CD4-positive, alpha-beta T cell treated with Interferon alpha-2 for 1 hour (primary cell): ENCODE data around the gene DSCAML1.
"Not testable (repeated sequence)": the region's sequence is repeated elsewhere in the genome, so short reads cannot be mapped to it uniquely, and the experiment has no call there.

Experiments used
- DNase-seq, 2 donors: peaks; one replicate each; pipeline ENCODE4 v3.0.0-alpha.2; 2020 to 2022

The DSCAML1 gene

DNA sequence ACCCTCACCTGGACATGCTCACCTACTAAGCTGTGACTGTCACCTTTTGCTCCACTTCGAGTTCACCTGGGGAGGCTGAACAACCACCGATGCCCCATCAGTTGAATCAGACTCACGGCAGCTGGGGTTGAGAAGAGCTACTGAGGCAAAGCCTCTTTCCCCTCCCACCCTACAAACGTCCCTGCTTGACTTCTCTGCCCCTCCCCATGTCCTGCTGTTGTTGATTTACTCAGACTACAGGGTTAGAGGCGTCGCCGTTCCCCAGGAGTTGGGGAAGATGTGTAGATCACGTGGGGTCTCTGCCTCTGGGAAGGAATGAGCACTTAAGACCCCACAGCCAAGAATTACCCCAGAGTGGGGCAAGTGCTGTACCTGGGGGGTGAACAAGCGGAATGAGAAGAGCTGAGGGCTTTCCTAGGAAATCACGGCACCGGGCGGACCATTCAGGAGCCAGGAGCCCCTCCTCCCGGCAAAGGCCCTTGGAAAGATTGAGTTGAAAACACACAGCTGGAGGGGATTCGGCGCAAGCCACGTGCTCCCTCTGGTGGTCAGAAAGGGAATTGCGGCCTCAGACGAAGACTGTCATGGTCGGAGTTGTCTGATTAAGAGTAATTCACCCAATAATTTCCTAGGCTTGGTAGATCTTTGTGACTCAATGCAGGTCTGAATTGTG, 20.5 kb upstream of the DSCAML1 start:
- peak; percentile 86 to 90 for DNase-seq

DNA sequence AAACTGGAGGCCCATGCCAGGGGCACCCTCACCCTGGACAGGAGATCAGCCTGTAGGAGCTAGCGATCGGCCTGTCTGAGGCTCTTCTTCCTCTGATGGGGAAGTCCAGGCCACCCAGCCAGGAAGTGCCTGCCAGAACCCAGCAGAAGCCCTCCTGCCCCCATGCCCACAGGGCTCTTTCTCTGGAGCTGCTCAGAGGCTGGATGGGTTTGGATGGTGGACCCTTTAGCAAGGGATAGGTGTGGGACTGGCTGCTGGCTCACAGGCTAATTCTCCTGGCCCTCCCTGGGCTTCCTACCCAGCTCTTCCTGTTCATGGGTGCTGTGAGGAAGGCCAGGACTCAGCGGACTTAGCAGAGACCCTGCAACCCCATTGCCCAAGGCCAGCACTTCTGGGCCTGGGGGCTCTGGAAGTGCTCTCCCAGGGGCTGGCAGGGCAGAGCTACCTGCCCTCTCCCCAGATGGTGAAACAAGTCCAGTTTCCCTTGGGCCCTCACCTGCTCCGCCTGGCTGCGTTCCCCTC, 19.9 kb upstream of the DSCAML1 start:
- peak; percentile 35 to 59 for DNase-seq

DNA sequence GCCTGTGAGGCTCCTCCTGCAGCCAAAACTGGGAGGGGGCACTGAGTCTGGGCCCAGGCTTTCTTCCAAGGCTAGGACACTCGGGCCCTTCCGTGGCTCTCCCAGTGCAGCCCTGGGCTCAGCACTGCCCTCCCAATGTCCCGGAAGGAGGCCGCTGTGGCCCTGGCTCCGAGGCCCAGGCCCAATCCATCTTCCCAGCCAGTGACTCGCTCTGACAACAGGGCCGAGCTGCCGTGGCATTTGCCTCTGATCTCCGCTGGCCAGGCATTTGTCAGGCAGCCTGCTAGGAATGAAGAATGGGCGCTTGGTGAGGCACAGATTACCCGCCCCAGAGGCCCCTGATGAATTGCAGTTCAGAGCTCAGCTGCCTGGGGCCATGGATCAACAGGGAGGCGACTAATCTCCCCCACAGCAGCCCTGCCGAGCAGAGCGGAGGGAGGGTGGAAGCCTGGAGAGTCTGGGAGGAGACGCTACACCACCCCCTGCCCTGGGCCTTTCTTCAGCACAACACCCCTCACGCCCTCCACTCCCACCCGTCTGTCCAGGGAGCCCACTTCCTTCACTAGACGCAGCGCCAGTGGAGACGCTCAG, 19.2 kb upstream of the DSCAML1 start:
- DNase-seq: no peak

DNA sequence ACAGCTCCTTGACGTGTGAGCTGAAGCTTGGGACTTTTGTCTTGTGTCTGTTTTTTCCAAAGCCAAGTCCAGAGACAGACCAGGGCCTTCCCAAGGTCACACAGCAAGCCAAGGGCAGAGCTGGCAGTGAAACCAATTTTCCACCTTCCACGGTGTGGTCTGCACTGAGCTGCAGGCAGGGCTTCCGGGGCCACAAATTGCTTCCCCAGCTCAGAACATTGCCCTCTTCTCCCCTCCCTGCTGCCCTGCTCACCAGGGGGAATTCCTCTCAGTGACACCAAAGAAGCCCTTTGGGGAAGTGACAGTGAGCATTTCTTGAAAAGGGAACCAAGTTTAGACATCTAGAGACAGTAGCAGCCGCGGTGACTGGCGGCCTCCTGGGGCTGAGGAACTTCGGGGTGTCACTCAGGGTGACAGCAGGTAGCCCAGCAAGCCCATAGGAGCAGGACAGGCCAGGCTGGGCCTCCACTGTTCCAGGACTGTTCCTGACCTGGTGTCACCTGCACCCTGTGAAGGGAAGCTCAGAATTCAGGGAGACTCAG, 18.3 kb upstream of the DSCAML1 start:
- DNase-seq: peak; percentile 91 to 93

DNA sequence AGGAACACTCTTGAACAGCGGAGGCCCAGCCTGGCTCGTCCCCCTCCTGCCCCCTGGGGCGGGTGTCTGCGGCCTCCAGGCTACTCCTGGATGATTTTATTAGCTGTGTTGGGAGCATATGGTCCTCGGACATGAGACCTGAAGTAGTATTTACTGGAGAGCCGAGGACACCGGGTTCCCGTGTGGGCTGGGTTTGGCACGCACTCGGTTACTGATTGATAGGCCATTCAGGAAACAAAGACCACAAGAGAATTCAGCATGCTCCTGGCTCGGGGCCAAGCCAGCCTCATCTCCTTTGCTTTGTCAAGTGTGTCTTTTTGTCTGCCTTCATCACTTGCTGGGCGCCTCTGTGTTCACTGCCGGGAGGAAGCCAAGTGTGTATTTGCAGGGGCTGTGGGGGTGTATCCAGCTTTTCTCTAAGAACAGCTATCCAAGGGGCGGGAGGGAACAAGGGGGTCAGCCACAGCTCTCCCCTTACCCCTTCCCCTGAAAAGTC, 17.8 kb upstream of the DSCAML1 start:
- peak; percentile 87 to 88 for DNase-seq

DNA sequence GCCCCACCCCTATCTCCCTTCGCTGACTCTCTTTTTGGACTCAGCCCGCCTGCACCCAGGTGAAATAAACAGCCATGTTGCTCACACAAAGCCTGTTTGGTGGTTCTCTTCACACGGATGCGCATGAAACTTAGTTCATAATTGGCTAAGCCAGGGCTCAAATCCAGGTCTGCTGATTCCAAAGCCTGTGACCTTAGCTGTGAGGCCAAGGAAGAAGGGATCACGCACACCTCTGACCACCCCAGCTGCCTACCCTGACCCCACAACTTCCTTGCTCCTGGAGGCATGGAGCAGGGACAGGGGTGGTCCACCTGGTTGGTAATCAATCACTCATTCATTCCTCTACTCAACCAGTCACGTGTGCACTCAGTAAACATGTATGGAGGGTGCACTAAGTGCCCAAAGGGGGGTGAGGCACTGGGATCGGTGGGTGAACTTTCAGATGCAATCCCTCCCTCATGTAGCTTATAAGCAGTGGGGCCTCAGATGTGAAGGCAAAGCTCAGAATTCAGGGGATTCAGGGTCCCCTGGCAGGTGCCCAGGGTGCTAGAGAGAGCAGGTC, 17.3 kb upstream of the DSCAML1 start:
- no peak for DNase-seq

DNA sequence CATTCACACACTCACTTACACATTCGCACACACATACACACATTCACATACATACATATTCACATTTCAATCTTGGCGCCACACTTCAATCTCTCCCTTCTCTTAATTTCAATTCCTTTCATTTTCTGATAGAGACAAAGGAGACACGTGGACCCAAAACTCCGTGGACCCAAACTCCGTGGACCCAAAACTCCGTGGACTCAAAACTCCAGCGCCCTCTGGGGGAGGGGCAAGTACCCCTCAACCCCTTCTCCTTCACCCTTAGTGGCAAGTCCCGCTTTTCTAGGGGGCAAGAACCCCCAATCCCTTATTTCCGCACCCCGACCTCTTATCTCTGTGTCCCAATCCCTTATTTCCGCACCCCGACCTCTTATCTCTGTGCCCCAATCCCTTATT, 13.0 kb upstream of the DSCAML1 start:
- DNase-seq: not testable (repeated sequence)

- DNase-seq: peak; percentile 52 to 57
These were observed 12.4 kb upstream of the DSCAML1 start for GRCh38 chr11:117809236-117810055.

DNA sequence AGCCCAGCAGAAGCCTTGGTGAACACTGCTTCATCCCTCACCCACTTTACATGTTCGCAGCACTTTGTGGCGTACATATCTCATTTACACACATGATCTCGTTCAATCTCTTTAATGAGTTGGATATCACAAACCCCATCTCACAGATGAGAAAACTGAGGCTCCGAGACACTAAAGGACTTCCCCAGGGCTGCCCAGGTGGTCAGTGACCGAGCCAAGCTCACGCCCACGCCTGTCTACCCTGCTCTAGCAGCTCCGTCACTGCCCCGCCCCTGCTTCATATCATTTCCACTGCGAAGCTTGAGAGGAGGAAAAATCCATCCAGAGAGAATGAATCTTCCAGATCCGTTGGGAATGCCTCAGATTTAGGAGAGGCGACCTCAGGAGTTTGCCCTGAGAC, 11.8 kb upstream of the DSCAML1 start:
- DNase-seq: no peak

- DNase-seq: peak; percentile 67 to 79
These were observed 10.7 kb upstream of the DSCAML1 start for GRCh38 chr11:117807482-117808327.

- no peak for DNase-seq
These were observed 9.8 kb upstream of the DSCAML1 start for GRCh38 chr11:117806846-117807245.

- peak in 1 of 2 donors; percentile 37 for DNase-seq
These were observed 8.0 kb upstream of the DSCAML1 start for GRCh38 chr11:117805045-117805444.

GRCh38 chr11:117803896-117804295, 6.9 kb upstream of the DSCAML1 start:
- no peak for DNase-seq

DNA sequence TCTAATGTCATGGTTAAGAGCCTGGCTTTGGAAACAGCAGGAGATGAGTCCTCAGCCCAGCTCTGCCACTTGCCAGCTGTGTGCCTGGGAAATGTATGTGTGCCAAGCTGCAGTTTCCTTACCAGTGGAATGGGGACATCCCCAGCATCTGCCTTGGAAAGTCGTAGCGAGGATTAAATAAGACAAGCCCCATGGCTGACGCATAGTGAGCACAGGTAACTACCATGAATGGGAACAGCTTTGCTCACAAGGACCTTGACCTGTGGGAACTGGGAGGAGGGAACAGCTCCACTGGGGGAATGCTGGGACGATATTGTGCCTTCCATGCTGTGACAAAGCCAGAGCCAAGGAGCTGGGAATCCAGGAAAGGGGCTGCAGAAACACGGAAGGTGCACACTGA, 2.6 kb upstream of the DSCAML1 start:
- no peak for DNase-seq

GRCh38 chr11:117796456-117796871, 552 bp downstream of the DSCAML1 start:
- DNase-seq: no peak

- DNase-seq: no peak
These were observed 1.2 kb downstream of the DSCAML1 start for GRCh38 chr11:117795638-117796455.

DNA sequence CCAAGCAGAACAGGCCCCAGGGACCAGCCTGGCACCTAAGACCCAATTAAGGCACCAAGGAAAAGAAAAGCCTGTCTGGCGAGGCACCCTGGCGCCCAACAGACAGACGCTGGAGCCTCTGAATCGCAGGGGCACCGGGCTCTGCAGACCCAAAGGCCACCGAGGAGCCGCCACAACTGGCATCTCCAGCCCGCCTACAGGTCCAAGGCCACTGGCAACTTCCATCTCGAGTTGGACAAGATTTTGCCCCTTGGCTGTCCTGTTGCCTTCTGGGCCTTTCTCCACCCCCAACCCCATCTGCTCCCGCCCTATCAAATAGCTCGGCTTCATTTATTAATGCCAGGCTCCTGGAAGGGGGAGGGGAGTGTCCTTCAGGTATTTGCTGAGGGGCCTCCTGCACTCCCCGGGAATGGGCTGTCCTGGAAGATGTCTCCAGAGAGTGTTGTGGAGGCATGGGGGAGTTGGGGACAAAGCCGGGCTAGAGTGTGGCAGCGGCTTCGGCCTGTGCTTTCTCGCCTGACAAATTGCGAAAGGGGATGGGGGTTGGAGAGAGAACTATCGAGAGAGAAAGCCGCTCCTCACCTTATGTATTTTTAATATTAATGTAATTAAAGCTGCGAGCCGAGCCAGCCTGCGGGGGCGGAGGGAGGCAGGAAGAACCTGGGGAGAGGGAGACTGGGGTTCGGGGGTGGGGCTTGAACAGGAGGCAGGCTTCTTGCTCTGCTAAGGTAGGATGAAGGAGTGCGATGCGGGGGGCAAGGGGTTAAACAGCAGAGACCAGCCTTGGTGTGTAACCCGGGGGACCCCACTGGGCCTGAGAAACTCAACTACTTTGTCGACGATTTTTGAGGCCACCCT, 2.0 kb downstream of the DSCAML1 start:
- DNase-seq: no peak

DNA sequence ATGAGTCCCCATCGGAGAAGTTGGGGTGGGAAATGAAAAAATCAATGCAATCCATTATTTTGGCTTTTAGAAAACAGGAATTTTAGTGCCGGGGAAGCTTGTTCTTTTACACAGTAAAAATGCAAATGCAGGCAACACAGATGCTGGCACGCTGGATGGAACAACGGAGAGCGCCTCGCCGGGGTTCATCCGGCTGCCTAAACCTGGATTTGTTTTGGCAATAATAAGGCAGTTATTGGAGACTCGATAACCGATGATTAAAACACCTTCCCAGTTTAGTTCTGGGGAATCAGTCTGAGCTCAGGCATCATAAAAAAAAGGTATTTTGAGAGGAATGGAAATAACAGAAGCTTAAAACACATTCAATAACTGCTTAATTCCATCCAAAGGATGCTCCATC, 2.9 kb downstream of the DSCAML1 start:
- DNase-seq: no peak

- no peak for DNase-seq
These were observed 3.4 kb downstream of the DSCAML1 start for GRCh38 chr11:117793583-117793982.

DNA sequence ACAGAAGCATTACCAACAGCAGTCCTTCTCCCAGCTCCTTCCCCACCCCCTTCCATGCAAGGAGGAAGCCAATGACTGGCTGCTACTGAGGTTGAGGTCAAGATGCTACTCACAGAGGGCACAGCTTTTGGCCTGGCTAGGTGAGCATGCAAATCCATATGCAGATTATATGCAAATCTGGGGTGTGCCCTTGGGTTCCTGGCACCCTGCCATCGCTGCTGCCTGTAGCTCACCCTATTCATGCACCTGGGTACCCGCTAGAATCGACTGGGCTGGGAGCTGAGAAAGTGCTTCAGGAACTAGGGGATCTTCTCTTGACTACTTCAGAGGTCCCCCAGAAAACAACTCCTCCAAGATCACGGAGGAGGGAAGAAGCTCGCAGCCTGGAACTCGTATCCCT, 4.0 kb downstream of the DSCAML1 start:
- DNase-seq: no peak
